SK-N-SH treated with all-trans-retinoic acid at 6 μM for 48 hours (cell line): ENCODE results near the gene ATP13A5.

Experiments used
- ATAC-seq: fragments of 200-7000 bp; cut with Tn5 transposase; 3 replicates; pipeline ENCODE4 v1.9.1; 2020; ENCODE audit warnings: mild to moderate bottlenecking, moderate library complexity
- ARNTL ChIP-seq: fragments of 450-650 bp; formaldehyde crosslinking; IDR thresholded peaks from 2 replicates; pipeline ENCODE4 v1.5.0; 2020; ENCODE audit warnings: low read depth, mild to moderate bottlenecking, moderate library complexity, borderline replicate concordance
- BACH2 ChIP-seq: fragments of 250-450 bp; sonication (Bioruptor Pico); IDR thresholded peaks from 2 replicates; pipeline ENCODE4 v1.9.0; 2021; ENCODE audit warnings: mild to moderate bottlenecking, borderline replicate concordance
- CREB5 ChIP-seq: fragments of 250-450 bp; sonication (Bioruptor Pico); IDR thresholded peaks from 2 replicates; pipeline ENCODE4 v1.5.1; 2020; ENCODE audit warnings: low read depth, mild to moderate bottlenecking, moderate library complexity
- CSDC2 ChIP-seq: fragments of 250-450 bp; sonication (Bioruptor Pico); IDR thresholded peaks from 2 replicates; pipeline ENCODE4 v1.5.0; 2020; ENCODE audit warnings: mild to moderate bottlenecking, moderate library complexity
- ESRRG ChIP-seq: fragments of 250-450 bp; sonication (Bioruptor Pico); IDR thresholded peaks from 2 replicates; pipeline ENCODE4 v1.6.1; 2021; ENCODE audit warnings: mild to moderate bottlenecking
- GLIS3 ChIP-seq: fragments of 250-450 bp; sonication (Bioruptor Pico); IDR thresholded peaks from 2 replicates; pipeline ENCODE4 v1.5.0; 2020; ENCODE audit warnings: mild to moderate bottlenecking, moderate library complexity
- ISL1 ChIP-seq: fragments of 250-450 bp; sonication (Bioruptor Pico); IDR thresholded peaks from 2 replicates; pipeline ENCODE4 v2.1.2; 2022; ENCODE audit warnings: mild to moderate bottlenecking, moderate library complexity
- OSR1 ChIP-seq: fragments of 250-450 bp; sonication (Bioruptor Pico); IDR thresholded peaks from 2 replicates; pipeline ENCODE4 v1.8.0; 2022; ENCODE audit warnings: moderate library complexity, mild to moderate bottlenecking, inconsistent platforms
- PPARA ChIP-seq: fragments of 250-450 bp; sonication (Bioruptor Pico); IDR thresholded peaks from 2 replicates; pipeline ENCODE4 v1.5.0; 2020; ENCODE audit warnings: mild to moderate bottlenecking, borderline replicate concordance
- RARB ChIP-seq: fragments of 250-450 bp; sonication (Bioruptor Pico); IDR thresholded peaks from 2 replicates; pipeline ENCODE4 v1.8.0; 2021; ENCODE audit warnings: mild to moderate bottlenecking, moderate library complexity
- SNAI2 ChIP-seq: fragments of 250-450 bp; sonication (Bioruptor Pico); IDR thresholded peaks from 2 replicates; pipeline ENCODE4 v1.5.0; 2020; ENCODE audit warnings: mild to moderate bottlenecking, moderate library complexity
- TCF4 ChIP-seq: fragments of 250-450 bp; sonication (Bioruptor Pico); IDR thresholded peaks from 2 replicates; pipeline ENCODE4 v1.8.0; 2021; ENCODE audit warnings: mild to moderate bottlenecking, moderate library complexity, borderline replicate concordance
- TOX ChIP-seq: fragments of 250-450 bp; sonication (Bioruptor Pico); IDR thresholded peaks from 2 replicates; pipeline ENCODE4 v1.8.0; 2021; ENCODE audit warnings: mild to moderate bottlenecking, moderate library complexity, borderline replicate concordance
- TSHZ2 ChIP-seq: fragments of 250-450 bp; sonication (Bioruptor Pico); IDR thresholded peaks from 2 replicates; pipeline ENCODE4 v1.5.0; 2020; ENCODE audit warnings: mild to moderate bottlenecking, moderate library complexity
- ZC3H10 ChIP-seq: fragments of 250-450 bp; sonication (Bioruptor Pico); IDR thresholded peaks from 2 replicates; pipeline ENCODE4 v1.5.1; 2021; ENCODE audit warnings: mild to moderate bottlenecking, moderate library complexity
- ZFP30 ChIP-seq: fragments of 450-650 bp; formaldehyde crosslinking; IDR thresholded peaks from 2 replicates; pipeline ENCODE4 v1.5.0; 2022; ENCODE audit warnings: mild to moderate bottlenecking, moderate library complexity
- ZNF565 ChIP-seq: fragments of 450-650 bp; formaldehyde crosslinking; conservative IDR thresholded peaks from 2 replicates; pipeline ENCODE4 v1.5.0; 2020; ENCODE audit warnings: low read depth, mild to moderate bottlenecking, moderate library complexity
- ZNF8 ChIP-seq: fragments of 450-650 bp; formaldehyde crosslinking; IDR thresholded peaks from 2 replicates; pipeline ENCODE4 v1.5.0; 2020; ENCODE audit warnings: mild to moderate bottlenecking, moderate library complexity
- TF ChIP-seq, protein P1 (sequence below): fragments of 250-450 bp; sonication (Bioruptor Pico); IDR thresholded peaks from 2 replicates; pipeline ENCODE4 v1.5.1; 2021; ENCODE audit warnings: mild to moderate bottlenecking, moderate library complexity
- TF ChIP-seq, protein P2 (sequence below): fragments of 250-450 bp; sonication (Bioruptor Pico); IDR thresholded peaks from 2 replicates; pipeline ENCODE4 v1.8.0; 2020; ENCODE audit warnings: mild to moderate bottlenecking, moderate library complexity, borderline replicate concordance
- TF ChIP-seq, protein P3 (sequence below): fragments of 250-450 bp; sonication (Bioruptor Pico); IDR thresholded peaks from 2 replicates; pipeline ENCODE4 v1.8.0; 2021; ENCODE audit warnings: low read depth, mild to moderate bottlenecking, moderate library complexity, borderline replicate concordance

Gene ATP13A5

DNA sequence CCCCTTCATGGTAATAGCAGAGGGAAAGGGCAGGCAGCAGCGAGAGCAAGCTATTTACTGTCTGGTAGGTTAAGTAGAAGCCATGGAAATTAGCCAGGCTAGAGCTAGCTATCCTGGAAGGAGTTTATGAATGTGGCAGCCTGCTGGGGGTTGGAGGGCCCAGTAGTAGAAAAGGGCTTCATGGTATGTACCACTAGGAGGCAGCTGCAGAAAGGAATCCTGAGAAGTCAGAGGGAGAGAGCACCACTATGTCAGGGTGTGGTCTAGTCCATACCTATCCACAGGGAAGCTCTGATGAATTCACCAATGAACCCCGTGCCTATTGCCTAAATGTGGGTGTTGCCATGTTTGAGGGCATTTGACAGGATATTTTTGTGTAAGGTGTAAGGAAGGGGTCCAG is 82.6 kb downstream of the ATP13A5 start:
- TF ChIP-seq TOX (CRISPR knock-in tag) (no peak), ZC3H10 (CRISPR knock-in tag) (no peak), PPARA (CRISPR knock-in tag) (no peak), ZNF565 (CRISPR knock-in tag) (no peak), ISL1 (no peak), ZNF8 (CRISPR knock-in tag) (no peak), CREB5 (CRISPR knock-in tag) (no peak), ESRRG (no peak), TSHZ2 (CRISPR knock-in tag) (no peak), RARB (CRISPR knock-in tag) (no peak), SNAI2 (CRISPR knock-in tag) (no peak), BACH2 (no peak)
- TF ChIP-seq, protein P1, sequence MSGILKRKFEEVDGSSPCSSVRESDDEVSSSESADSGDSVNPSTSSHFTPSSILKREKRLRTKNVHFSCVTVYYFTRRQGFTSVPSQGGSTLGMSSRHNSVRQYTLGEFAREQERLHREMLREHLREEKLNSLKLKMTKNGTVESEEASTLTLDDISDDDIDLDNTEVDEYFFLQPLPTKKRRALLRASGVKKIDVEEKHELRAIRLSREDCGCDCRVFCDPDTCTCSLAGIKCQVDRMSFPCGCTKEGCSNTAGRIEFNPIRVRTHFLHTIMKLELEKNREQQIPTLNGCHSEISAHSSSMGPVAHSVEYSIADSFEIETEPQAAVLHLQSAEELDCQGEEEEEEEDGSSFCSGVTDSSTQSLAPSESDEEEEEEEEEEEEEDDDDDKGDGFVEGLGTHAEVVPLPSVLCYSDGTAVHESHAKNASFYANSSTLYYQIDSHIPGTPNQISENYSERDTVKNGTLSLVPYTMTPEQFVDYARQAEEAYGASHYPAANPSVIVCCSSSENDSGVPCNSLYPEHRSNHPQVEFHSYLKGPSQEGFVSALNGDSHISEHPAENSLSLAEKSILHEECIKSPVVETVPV = no peak
- no peak for ATAC-seq

- ATAC-seq = no peak
- TF ChIP-seq TCF4 (CRISPR knock-in tag) (no peak), TOX (CRISPR knock-in tag) (no peak), ESRRG (no peak), CREB5 (CRISPR knock-in tag) (no peak), ZC3H10 (CRISPR knock-in tag) (no peak), TSHZ2 (CRISPR knock-in tag) (no peak), RARB (CRISPR knock-in tag) (no peak), OSR1 (CRISPR knock-in tag) (no peak), SNAI2 (CRISPR knock-in tag) (no peak), GLIS3 (no peak), ZFP30 (CRISPR knock-in tag) (no peak), ARNTL (CRISPR knock-in tag) (no peak), CSDC2 (CRISPR knock-in tag) (no peak), ISL1 (no peak)
- TF ChIP-seq, protein P2, sequence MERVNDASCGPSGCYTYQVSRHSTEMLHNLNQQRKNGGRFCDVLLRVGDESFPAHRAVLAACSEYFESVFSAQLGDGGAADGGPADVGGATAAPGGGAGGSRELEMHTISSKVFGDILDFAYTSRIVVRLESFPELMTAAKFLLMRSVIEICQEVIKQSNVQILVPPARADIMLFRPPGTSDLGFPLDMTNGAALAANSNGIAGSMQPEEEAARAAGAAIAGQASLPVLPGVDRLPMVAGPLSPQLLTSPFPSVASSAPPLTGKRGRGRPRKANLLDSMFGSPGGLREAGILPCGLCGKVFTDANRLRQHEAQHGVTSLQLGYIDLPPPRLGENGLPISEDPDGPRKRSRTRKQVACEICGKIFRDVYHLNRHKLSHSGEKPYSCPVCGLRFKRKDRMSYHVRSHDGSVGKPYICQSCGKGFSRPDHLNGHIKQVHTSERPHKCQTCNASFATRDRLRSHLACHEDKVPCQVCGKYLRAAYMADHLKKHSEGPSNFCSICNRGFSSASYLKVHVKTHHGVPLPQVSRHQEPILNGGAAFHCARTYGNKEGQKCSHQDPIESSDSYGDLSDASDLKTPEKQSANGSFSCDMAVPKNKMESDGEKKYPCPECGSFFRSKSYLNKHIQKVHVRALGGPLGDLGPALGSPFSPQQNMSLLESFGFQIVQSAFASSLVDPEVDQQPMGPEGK (CRISPR knock-in tag) = no peak
- TF ChIP-seq, protein P3, sequence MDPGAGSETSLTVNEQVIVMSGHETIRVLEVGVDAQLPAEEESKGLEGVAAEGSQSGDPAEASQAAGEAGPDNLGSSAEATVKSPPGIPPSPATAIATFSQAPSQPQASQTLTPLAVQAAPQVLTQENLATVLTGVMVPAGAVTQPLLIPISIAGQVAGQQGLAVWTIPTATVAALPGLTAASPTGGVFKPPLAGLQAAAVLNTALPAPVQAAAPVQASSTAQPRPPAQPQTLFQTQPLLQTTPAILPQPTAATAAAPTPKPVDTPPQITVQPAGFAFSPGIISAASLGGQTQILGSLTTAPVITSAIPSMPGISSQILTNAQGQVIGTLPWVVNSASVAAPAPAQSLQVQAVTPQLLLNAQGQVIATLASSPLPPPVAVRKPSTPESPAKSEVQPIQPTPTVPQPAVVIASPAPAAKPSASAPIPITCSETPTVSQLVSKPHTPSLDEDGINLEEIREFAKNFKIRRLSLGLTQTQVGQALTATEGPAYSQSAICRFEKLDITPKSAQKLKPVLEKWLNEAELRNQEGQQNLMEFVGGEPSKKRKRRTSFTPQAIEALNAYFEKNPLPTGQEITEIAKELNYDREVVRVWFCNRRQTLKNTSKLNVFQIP = no peak
These were observed 86.2 kb downstream of the ATP13A5 start for GRCh38 chr3:193292386-193292785.
